WTC11 (cell line): ENCODE data around the gene MLX. TPM values are rescaled to one million over a fixed set of nuclear protein-coding genes. Genes with fewer than 3 reads are reported as not detected.

Source experiments
- ATAC-seq: fragments of 200-7000 bp; cut with Tn5 transposase; 2 replicates; pipeline ENCODE4 v1.10.0; 2021; ENCODE audit warnings: mild to moderate bottlenecking, moderate library complexity
- CTCF ChIA-PET: fragments of 300-600 bp; sonication (Branson Sonifier 250); formaldehyde crosslinking; loops from one replicate; lab custom pipeline; 2021; ENCODE audit warnings: antibody characterized with exemption; lab: Charles Lee
- POLR2A ChIA-PET: fragments of 350-600 bp; sonication (Branson Sonifier 250); formaldehyde crosslinking; loops from one replicate; lab custom pipeline; 2021; ENCODE audit warnings: antibody characterized with exemption; lab: Charles Lee
- DNase-seq: peaks from one replicate; pipeline ENCODE4 v3.0.0; 2021; ENCODE audit warnings: low spot score
- H3K27ac Mint-ChIP-seq: 2 replicates; pipeline ENCODE4 v1.8.0; 2021; ENCODE audit warnings: mixed read lengths
- H3K27me3 Mint-ChIP-seq: 2 replicates; pipeline ENCODE4 v1.8.0; 2021; ENCODE audit warnings: low read depth, mild to moderate bottlenecking, moderate library complexity, mixed read lengths
- H3K36me3 Mint-ChIP-seq: 2 replicates; pipeline ENCODE4 v1.8.0; 2021; ENCODE audit warnings: mixed read lengths
- H3K4me1 Mint-ChIP-seq: 2 replicates; pipeline ENCODE4 v1.8.0; 2022; ENCODE audit warnings: mixed read lengths
- H3K4me3 Mint-ChIP-seq: 2 replicates; pipeline ENCODE4 v1.8.0; 2021; ENCODE audit warnings: mild to moderate bottlenecking, moderate library complexity, mixed read lengths
- H3K9me3 Mint-ChIP-seq: 2 replicates; pipeline ENCODE4 v1.8.0; 2021; ENCODE audit warnings: mixed read lengths
- CDX4 ChIP-seq: fragments of 250-450 bp; sonication (Bioruptor Pico); IDR thresholded peaks from 2 replicates; pipeline ENCODE4 v1.9.0; 2021; ENCODE audit warnings: moderate library complexity, mild to moderate bottlenecking, inconsistent platforms, borderline replicate concordance
- E2F5 ChIP-seq: sonication (generic); formaldehyde crosslinking; IDR thresholded peaks from 2 replicates; pipeline ENCODE4 v1.8.1; 2022; ENCODE audit warnings: mild to moderate bottlenecking, moderate library complexity, missing genetic modification reagents
- FOXP1 ChIP-seq: sonication (generic); formaldehyde crosslinking; IDR thresholded peaks from 2 replicates; pipeline ENCODE4 v1.8.0; 2022; ENCODE audit warnings: missing genetic modification reagents, mild to moderate bottlenecking, moderate library complexity, borderline replicate concordance
- FOXP4 ChIP-seq: sonication (generic); formaldehyde crosslinking; IDR thresholded peaks from 2 replicates; pipeline ENCODE4 v1.8.0; 2022; ENCODE audit warnings: mild to moderate bottlenecking, missing genetic modification reagents
- GTF2I ChIP-seq: fragments of 250-450 bp; sonication (Bioruptor Pico); conservative IDR thresholded peaks from 2 replicates; pipeline ENCODE4 v1.4.0; 2021; ENCODE audit warnings: mild to moderate bottlenecking
- JUN ChIP-seq: sonication (generic); formaldehyde crosslinking; IDR thresholded peaks from 2 replicates; pipeline ENCODE4 v1.8.0; 2023; ENCODE audit warnings: mild to moderate bottlenecking, missing genetic modification reagents
- NFYB ChIP-seq: sonication (generic); formaldehyde crosslinking; conservative IDR thresholded peaks from 2 replicates; pipeline ENCODE4 v1.8.0; 2022; ENCODE audit warnings: low read depth, missing genetic modification reagents
- TEAD4 ChIP-seq: sonication (generic); formaldehyde crosslinking; IDR thresholded peaks from 2 replicates; pipeline ENCODE4 v1.8.0; 2022; ENCODE audit warnings: mild to moderate bottlenecking, missing genetic modification reagents
- USF1 ChIP-seq: sonication (generic); formaldehyde crosslinking; IDR thresholded peaks from 2 replicates; pipeline ENCODE4 v1.8.0; 2022; ENCODE audit warnings: mild to moderate bottlenecking, missing genetic modification reagents
- ZNF317 ChIP-seq: sonication (generic); formaldehyde crosslinking; IDR thresholded peaks from 2 replicates; pipeline ENCODE4 v1.8.1; 2023; ENCODE audit warnings: low read depth, mild to moderate bottlenecking, moderate library complexity, missing genetic modification reagents, borderline replicate concordance
- ZNF416 ChIP-seq: fragments of 250-450 bp; sonication (Bioruptor Pico); IDR thresholded peaks from 2 replicates; pipeline ENCODE4 v1.9.0; 2021; ENCODE audit warnings: mild to moderate bottlenecking, inconsistent platforms
- ZNF671 ChIP-seq: fragments of 250-450 bp; sonication (Bioruptor Pico); IDR thresholded peaks from 2 replicates; pipeline ENCODE4 v1.8.0; 2021; ENCODE audit warnings: mild to moderate bottlenecking
- total RNA-seq: library from RNA; stranded (reverse); gene quantifications from 3 replicates; pipeline ENCODE4 v1.2.3, GENCODE V29; 2021
- TF ChIP-seq, protein P1 (sequence below): fragments of 250-450 bp; sonication (Bioruptor Pico); IDR thresholded peaks from 2 replicates; pipeline ENCODE4 v1.9.0; 2021; ENCODE audit warnings: mild to moderate bottlenecking
- TF ChIP-seq, protein P2 (sequence below): sonication (generic); formaldehyde crosslinking; IDR thresholded peaks from 2 replicates; pipeline ENCODE4 v1.8.0; 2022; ENCODE audit warnings: mild to moderate bottlenecking, missing genetic modification reagents
- TF ChIP-seq, protein P3 (sequence below): sonication (generic); formaldehyde crosslinking; conservative IDR thresholded peaks from 2 replicates; pipeline ENCODE4 v1.8.1; 2023; ENCODE audit warnings: mild to moderate bottlenecking, low read depth, missing genetic modification reagents, moderate library complexity

The MLX gene
- total RNA-seq, 1 experiment from 2014 or later, result 34.9 TPM

GRCh38 chr17:42596386-42596785, 29.5 kb downstream of the MLX start (continued):
- TF ChIP-seq FOXP4 (no peak), FOXP1 (CRISPR knock-in tag) (no peak), GTF2I (CRISPR knock-in tag) (no peak)

- Mint-ChIP-seq H3K4me3 (no peak overlapping the region), H3K4me1 (no peaks in the 10 kb centered on the region), H3K27ac (peak overlapping the region; percentile 88), H3K36me3 (peaks cover 7% of the 10 kb centered on the region; the same call in 1 of the 2 replicates), H3K9me3 (no peaks in the 10 kb centered on the region), H3K27me3 (no peaks in the 10 kb centered on the region)
- ATAC-seq (no peak), DNase-seq (no peak)
- no peak for TF ChIP-seq ZNF671 (CRISPR knock-in tag)
- TF ChIP-seq, protein P1, sequence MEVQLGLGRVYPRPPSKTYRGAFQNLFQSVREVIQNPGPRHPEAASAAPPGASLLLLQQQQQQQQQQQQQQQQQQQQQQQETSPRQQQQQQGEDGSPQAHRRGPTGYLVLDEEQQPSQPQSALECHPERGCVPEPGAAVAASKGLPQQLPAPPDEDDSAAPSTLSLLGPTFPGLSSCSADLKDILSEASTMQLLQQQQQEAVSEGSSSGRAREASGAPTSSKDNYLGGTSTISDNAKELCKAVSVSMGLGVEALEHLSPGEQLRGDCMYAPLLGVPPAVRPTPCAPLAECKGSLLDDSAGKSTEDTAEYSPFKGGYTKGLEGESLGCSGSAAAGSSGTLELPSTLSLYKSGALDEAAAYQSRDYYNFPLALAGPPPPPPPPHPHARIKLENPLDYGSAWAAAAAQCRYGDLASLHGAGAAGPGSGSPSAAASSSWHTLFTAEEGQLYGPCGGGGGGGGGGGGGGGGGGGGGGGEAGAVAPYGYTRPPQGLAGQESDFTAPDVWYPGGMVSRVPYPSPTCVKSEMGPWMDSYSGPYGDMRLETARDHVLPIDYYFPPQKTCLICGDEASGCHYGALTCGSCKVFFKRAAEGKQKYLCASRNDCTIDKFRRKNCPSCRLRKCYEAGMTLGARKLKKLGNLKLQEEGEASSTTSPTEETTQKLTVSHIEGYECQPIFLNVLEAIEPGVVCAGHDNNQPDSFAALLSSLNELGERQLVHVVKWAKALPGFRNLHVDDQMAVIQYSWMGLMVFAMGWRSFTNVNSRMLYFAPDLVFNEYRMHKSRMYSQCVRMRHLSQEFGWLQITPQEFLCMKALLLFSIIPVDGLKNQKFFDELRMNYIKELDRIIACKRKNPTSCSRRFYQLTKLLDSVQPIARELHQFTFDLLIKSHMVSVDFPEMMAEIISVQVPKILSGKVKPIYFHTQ (CRISPR knock-in tag), result no peak
- no peak for TF ChIP-seq USF1 (CRISPR knock-in tag)
- TF ChIP-seq CDX4, result no peak
- TF ChIP-seq, protein P2, sequence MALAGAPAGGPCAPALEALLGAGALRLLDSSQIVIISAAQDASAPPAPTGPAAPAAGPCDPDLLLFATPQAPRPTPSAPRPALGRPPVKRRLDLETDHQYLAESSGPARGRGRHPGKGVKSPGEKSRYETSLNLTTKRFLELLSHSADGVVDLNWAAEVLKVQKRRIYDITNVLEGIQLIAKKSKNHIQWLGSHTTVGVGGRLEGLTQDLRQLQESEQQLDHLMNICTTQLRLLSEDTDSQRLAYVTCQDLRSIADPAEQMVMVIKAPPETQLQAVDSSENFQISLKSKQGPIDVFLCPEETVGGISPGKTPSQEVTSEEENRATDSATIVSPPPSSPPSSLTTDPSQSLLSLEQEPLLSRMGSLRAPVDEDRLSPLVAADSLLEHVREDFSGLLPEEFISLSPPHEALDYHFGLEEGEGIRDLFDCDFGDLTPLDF (CRISPR knock-in tag), result no peak
- no peak for TF ChIP-seq E2F5
- ChIA-PET POLR2A (no interaction called here), CTCF (interaction anchor here (0.7 to 2.0 kb wide), 5 partner anchors 11 to 75 kb away, joined by 3 to 8 read pairs (median 4); no protein-coding TSS in a partner anchor)
These were observed 32.0 kb downstream of the MLX start for GRCh38 chr17:42598905-42599304.

GRCh38 chr17:42603318-42603717, 36.4 kb downstream of the MLX start:
- POLR2A ChIA-PET, result no interaction called here
- no peaks in the 10 kb centered on the region for H3K9me3 Mint-ChIP-seq
- H3K4me1 Mint-ChIP-seq, result peaks cover 11% of the 10 kb centered on the region
- DNase-seq, result no peak
- CTCF ChIA-PET, result no interaction called here
- H3K27me3 Mint-ChIP-seq, result no peaks in the 10 kb centered on the region
- TF ChIP-seq GTF2I (CRISPR knock-in tag) (no peak), NFYB (CRISPR knock-in tag) (no peak), ZNF317 (CRISPR knock-in tag) (no peak), JUN (CRISPR knock-in tag) (no peak), ZNF416 (CRISPR knock-in tag) (no peak), TEAD4 (no peak)
- TF ChIP-seq, protein P3, sequence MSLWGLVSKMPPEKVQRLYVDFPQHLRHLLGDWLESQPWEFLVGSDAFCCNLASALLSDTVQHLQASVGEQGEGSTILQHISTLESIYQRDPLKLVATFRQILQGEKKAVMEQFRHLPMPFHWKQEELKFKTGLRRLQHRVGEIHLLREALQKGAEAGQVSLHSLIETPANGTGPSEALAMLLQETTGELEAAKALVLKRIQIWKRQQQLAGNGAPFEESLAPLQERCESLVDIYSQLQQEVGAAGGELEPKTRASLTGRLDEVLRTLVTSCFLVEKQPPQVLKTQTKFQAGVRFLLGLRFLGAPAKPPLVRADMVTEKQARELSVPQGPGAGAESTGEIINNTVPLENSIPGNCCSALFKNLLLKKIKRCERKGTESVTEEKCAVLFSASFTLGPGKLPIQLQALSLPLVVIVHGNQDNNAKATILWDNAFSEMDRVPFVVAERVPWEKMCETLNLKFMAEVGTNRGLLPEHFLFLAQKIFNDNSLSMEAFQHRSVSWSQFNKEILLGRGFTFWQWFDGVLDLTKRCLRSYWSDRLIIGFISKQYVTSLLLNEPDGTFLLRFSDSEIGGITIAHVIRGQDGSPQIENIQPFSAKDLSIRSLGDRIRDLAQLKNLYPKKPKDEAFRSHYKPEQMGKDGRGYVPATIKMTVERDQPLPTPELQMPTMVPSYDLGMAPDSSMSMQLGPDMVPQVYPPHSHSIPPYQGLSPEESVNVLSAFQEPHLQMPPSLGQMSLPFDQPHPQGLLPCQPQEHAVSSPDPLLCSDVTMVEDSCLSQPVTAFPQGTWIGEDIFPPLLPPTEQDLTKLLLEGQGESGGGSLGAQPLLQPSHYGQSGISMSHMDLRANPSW (CRISPR knock-in tag), result no peak
- TF ChIP-seq, all 79 proteins: peak for 0
- Mint-ChIP-seq H3K36me3 (0 out of 2 replicates have a peak, but pooled peaks cover 2% of the 10 kb centered on the region), H3K27ac (peak overlapping the region; percentile 77; the same call in 1 of the 2 replicates), H3K4me3 (no peak overlapping the region)
- ATAC-seq, result no peak
